Activated CD8-positive, alpha-beta memory T cell treated with anti-CD3 and anti-CD28 coated beads, Interleukin-2, amount 50 U/mL, for 48 hours (primary cell): ENCODE data around the gene RMND5B.

Source experiments
- DNase-seq: peaks from one replicate; pipeline ENCODE4 v3.0.0-alpha.2; 2020

RMND5B gene

GRCh38 chr5:178136990-178137389, 6.2 kb downstream of the RMND5B start:
- no peak for DNase-seq

DNA sequence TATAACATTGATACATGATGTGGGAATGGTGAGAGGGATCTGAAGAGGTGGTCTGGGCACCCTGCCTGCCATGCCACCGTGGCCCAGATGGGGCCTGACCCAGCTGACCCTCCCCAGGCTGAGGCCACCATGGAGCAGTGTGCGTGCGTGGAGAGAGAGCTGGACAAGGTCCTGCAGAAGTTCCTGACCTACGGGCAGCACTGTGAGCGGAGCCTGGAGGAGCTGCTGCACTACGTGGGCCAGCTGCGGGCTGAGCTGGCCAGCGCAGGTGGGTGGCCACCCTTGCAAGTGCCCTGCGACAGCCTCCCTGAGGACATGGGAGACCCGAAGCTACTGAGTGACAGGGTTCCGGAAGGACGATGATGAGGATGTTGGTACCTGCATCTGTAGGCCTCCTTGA, 7.2 kb downstream of the RMND5B start:
- no peak for DNase-seq

- DNase-seq = no peak
Observed at GRCh38 chr5:178141550-178141949, 10.7 kb downstream of the RMND5B start.

DNA sequence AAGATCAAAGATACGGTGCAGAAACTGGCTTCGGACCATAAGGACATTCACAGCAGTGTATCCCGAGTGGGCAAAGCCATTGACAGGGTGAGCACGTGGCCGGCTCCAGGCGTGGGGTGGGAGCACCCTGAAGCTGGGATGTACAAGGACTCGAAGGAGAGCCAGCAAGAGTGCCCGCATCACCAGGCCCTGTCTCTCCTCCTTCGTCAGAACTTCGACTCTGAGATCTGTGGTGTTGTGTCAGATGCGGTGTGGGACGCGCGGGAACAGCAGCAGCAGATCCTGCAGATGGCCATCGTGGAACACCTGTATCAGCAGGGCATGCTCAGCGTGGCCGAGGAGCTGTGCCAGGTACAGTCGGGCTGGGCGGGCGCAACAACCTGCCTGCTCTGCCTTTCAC, 11.8 kb downstream of the RMND5B start:
- no peak for DNase-seq

- no peak for DNase-seq
Observed at GRCh38 chr5:178143246-178143645, 12.4 kb downstream of the RMND5B start.

- DNase-seq = no peak
Observed at GRCh38 chr5:178143901-178144300, 13.1 kb downstream of the RMND5B start.

DNA sequence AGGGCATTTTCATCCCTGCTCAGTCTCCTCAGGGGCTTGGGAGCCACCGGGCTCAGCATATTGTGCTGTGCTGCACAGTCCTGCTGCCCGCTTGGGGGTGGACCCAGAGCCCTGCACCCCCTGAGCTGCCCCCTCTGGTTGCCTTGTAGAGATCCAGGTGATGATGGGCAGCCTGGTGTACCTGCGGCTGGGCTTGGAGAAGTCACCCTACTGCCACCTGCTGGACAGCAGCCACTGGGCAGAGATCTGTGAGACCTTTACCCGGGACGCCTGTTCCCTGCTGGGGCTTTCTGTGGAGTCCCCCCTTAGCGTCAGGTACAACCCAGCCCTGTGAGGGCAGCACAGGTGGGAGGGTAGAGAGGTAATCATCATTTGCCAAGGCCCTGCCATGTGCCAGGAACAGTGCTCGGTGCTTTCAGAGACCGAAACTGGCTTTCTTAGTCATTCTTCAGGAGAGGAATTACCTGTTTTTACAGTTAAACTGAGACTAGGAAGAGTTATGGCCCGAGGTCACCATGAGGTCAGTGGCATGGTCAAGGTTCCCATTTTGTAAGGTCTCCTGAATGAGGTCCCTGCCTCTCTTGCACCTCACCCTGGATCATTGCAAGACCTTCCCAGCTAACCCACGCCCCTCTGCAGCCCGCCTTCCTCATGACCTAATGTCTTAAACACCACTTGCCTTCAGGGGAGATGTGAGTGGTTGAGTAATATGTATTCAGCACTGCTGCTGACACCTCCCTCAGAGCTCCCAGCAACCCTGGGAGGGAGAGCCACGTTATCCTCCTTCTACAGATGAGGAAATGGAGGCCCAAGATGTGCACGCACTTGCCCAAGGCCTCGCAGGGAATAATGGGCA, 15.4 kb downstream of the RMND5B start:
- peak; percentile 81 for DNase-seq

- DNase-seq = no peak
Observed at GRCh38 chr5:178147406-178147805, 16.6 kb downstream of the RMND5B start.

DNA sequence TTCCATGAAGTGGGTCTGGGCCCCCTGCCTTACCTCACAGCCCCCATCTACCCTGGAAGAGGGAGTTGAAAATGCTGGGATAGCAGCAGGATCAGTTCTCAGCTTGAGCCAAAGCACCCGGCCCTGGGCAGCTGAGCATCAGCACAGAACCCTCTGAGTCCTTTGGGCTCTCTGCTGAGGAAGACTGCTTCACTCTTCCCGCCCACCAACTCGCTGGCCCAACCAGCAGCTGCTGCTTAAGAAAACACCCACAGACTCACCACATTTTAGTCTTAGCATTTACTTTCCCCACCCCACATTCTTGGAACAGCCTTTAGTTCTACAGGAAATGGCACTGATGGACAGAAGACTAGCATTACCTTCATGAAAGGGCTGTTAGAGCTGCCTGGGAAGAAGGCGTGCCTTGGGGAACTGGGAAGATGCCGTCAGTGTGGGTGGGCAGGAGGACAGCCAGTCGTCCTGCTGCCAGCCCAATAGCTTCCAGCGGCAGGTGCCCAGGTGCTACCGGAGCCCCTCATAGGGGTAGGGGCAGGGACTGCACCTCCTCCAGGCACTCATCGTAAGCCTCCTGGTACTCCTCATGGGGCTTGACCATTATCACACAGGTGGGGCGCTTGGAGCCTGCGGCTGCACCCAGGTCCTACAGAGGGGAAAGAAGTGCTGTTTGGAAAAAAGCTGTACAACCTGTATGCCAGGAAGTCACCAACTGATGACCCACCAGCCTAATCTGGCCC, 18.6 kb downstream of the RMND5B start:
- no peak for DNase-seq

DNA sequence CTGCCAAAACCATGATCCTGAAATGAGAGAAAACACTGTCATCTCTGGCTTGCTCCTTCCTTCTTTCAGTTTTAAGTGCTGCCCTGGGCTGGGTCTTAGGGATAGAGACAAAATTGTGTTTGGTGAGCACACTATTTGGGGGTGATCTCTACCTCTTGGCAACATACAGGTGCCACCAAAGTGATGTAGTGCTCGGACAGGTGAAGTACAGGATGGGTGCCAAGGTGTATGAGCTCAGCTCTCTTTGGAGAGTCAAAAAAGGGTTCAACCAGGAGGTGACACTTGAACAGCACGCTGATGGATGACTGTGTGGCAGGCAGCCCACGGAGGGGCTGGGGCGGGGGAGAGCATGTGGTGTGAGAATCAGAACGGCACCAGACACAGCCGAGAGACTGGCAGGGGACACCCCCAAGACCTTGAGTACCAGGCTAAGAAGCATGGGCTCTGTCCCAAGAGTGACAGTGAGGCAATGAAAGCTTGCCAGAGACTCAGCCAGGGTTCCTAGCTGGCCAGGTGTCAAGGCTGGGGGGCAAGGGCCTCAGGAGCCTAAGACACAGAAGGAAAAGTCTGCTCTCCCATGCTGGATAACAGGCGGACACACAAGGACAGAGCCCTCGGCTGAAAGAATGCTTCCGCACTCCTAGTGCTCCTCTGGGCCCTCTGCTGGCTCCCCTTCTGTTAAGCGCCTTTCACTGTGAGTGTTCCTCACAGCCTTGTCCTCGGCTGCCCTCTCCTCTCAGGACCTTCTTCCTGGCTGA, 20.3 kb downstream of the RMND5B start:
- no peak for DNase-seq

DNA sequence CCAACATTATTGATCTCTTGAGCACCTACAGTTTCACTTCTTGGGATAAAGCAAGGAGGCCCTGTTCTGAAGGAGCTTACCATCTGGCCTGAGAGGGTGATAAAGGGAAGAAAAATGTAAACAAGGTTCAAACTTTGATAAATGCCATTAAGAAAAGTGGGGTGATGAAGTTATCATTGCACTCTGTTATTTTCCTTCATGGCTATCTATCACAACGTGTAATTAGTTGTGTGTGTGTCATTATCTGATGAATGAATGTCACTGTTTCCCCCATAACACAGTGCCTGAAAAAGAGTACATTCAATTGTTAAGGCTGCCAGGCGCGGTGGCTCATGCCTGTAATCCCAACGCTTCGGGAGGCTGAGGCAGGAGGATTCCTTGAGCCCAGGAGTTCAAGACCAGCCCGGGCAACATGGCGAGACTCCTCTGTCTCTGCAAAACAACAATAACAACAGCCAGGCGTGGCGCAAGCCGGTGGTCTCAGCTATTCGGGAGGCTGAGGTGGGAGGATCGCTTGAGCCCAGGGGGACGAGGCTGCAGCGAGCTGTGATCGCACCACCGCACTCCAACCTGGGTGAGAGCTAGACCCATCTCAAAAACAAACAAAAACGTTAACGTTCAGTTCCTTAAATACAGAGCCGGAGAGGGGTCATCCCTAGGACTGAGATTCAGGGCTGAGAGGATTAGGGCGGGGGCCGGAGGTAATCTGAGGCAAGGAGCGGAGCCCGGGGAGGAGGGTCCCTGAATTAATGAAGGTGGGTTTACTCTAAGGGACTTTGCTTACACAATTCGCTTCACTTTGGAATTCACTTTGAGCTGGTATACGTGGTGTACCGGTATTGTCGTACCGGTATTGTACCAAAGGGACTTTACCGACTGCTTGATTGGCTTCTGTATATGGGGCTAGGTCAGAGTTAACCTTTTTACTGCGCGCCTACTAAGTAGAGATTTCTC, 22.0 kb downstream of the RMND5B start:
- DNase-seq = no peak

- peak; percentile 97 for DNase-seq
Observed at GRCh38 chr5:178153530-178154340, 22.9 kb downstream of the RMND5B start, which contains the start of gene NHP2. NHP2 (minus strand) TSS chr5:178153885; CDS start chr5:178153817, 68 bp downstream.

DNA sequence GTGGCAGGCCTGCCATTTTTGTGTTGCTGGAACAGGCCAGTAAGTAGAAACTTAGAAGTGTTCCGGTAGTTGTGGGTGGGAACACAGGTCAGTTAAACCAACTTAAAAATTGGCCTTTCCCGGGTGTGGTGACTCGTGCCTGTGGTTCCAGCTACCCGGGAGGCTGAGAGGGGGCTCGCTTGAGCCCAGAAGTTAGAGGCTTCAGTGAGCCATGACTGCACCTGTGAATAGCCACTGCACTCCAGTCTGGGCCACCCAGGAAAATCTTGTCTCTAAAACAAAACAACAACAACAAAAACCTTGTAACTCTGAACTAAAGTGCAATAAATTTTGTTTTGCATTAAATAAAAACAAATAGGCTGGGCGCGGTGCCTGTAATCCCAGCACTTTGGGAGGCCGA, 24.3 kb downstream of the RMND5B start:
- no peak for DNase-seq

GRCh38 chr5:178160176-178160575, 29.4 kb downstream of the RMND5B start:
- no peak for DNase-seq

- no peak for DNase-seq
Observed at GRCh38 chr5:178162481-178162880, 31.7 kb downstream of the RMND5B start.

- peak; percentile 99 for DNase-seq
Observed at GRCh38 chr5:178163772-178164735, 33.2 kb downstream of the RMND5B start.

GRCh38 chr5:178165581-178165980, 34.8 kb downstream of the RMND5B start:
- DNase-seq = no peak

DNA sequence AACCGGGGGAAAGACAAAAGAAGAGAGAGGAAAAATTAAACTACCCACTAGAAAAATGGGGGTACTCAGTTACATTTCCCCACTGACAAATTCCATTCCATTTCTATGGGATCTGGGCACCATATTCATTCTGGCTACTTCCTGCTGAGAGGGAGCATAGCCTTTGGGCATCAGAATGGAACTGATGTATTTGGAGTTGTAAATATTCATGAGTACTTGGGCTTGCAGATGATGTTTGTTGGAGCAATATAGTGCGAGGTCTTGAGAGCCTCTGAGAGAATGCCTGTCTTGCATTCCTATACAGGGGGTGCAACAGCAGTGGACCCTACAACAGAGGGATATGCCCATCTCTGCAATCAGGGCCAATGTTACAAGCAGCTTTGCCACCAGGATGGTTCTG, 39.6 kb downstream of the RMND5B start:
- DNase-seq = no peak

- DNase-seq = no peak
Observed at GRCh38 chr5:178174456-178174855, 43.6 kb downstream of the RMND5B start.

DNA sequence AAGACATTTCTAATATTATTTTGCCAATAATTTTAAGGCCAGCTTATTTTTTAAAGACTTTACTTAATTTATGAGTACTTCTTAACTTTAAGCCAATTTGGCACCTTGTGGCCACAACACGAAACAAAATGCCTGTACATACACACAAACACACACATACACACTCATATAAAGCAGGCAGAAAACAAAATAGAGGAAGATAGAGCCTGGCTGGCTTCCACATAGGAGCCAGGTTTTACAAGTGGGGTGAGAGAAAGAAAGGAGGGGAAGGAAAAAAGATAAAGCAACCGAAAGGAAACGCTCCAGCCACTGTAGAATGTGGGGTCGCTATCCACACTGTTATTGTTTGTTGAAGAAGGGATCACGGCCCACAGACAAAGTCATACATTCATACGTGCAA, 46.0 kb downstream of the RMND5B start:
- DNase-seq = no peak
